ENCODE data around the gene MRTFA.

MRTFA gene

DNA sequence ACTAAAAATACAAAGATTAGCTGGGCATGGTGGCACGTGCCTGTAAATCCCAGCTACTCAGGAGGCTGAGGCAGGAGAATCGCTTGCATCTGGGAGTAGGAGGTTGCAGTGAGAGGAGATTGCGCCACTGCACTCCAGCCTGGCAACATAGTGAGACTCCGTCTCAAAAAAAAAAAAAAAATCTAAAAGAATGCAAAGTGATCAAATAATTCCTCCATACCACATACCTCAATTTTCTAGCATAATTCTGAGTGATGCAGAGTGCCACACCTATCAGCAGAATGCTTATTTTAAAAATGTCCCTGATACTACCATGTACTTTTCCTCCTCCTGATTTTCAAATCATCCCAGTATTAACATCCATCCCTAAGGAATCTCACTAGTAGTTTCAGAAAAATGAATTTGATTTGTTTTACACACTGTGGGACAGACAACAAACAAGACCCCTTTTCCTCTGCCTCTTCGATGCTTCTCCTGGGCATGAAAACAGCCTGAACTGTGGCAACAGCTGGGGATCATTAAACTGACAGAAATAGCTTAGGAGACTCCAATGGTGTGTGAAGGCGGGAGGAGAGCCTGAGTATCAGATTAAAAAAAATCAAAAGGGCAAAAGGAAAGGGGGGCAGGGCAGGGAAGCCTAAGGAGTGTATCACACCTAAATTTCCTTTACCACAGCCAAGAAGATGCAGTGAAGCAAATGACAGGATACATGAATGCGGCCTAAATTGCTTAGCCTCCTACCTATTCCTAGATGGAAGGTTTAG, 151.4 kb downstream of the MRTFA start:
- DNase-seq, result no peak

- no peak for DNase-seq
Observed at GRCh38 chr22:40482886-40483285, 153.6 kb downstream of the MRTFA start.

DNA sequence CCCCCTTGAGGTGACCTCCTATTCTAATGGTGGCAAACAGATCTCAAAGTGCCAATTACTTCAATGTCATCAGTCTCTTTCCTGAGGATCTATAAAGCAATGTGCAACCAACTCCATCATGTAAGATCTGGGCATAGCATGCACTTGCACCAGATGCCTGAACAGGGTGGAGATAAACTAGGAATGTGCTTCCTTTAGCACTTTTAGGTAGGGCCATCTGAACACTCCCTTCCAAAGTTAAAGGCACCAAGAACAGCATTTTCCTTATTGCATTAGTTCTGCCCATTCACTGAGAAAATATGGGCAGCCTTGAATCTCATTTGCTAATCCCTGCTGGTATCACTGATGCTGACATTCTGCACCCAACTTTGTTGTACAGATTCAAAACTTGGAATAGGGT, 154.1 kb downstream of the MRTFA start:
- DNase-seq, result no peak

- DNase-seq, result no peak
Observed at GRCh38 chr22:40480996-40481395, 155.5 kb downstream of the MRTFA start.

DNA sequence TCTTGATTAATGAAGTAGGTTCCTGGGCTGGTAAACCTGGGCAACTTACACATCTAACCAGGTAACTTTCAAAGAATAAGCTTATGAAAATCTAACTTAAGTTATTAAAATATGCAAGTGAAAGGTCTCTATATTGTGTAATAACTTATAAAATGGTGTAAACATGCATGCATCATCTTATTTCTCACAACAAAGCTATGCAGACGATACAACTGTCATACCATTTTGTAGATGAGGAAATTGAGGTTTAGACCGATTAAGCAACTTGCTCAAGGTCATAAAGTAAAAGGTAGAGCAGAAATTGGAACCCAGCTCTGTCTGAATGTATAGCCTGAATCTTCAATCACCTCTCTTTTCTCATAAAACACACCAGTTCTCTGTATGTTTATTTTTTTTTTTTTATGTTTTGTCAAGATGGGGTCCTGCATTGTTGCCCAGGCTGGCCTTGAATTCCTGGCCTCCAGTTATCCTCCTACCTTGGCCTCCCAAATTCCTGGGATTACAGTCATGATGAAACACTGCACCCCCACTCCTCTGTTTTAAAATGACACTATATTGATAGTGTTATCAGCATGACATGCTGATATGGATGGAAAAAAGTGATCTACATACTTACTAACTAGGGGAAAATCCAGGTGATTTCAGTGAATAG, 156.5 kb downstream of the MRTFA start:
- no peak for DNase-seq

DNA sequence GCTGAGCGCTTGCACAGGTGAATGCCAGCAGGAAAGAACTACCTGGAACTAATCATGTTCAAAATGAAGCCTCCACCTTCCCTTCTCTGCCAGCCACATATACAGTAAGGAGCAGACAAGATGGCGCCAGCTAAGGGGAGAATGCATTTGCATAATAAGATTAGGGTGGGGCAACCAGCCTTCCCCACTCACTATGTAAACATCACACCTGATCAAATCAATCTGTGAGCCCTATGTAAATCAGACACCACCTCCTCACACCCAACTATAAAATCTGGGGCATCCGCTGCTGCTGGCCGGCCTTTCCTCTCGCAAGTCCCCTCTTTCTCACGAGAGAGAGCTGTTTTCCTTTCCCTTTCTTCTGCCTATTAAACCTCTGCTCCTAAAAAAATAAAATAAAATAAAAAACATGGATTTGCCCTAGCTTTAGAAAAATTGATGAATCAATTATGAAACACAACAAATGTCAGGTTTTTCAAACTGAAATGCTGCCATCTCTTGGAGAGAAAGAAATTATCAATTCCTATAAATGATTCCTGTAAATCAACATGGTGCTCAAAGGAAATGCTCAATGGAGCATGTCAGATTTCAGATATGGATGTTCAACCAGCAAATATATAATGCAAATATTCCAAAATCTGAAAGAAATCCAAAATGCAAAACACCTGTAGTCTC, 157.3 kb downstream of the MRTFA start:
- DNase-seq, result peak; percentile 10

- no peak for DNase-seq
Observed at GRCh38 chr22:40478338-40479125, 158.0 kb downstream of the MRTFA start.

GRCh38 chr22:40477683-40478337, 158.7 kb downstream of the MRTFA start:
- DNase-seq, result no peak

DNA sequence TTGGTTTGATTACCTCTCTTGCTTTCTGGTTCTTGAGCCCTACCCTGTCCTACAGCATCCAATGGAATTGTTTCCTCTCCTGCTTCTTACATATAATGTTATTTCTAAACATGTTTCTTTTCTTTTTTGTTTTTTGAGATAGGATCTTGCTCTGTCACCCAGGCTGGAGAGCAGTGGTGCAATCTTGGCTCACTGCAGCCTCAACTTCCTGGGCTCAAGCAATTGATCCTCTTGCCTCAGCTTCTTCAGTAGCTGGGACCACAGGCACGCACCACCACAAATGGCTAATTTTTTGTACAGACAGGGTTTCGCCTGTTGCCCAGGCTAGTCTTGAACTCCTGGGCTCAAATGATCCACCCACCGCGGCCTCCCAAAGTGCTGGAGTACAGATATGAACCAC, 160.2 kb downstream of the MRTFA start:
- DNase-seq, result no peak

- DNase-seq, result no peak
Observed at GRCh38 chr22:40473703-40474102, 162.8 kb downstream of the MRTFA start.

DNA sequence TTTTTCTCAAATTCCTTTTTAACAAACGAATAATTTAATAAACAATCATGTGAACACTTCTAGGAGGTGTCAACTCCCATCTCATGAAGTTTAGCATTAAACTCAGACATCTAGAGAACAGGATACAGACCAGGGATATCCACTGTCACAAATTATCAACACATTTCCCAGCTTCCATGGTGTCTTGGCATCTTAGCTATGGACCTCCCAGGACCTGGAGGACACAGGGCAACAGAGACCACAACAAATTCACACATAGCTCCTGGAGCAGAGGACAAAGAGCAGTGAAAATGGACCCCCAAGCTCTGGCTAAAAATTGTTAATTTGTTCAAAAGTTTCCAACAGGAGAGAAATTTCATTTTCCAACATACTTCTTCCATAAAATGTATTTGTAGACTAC, 163.9 kb downstream of the MRTFA start:
- DNase-seq, result no peak

GRCh38 chr22:40472051-40472450, 164.5 kb downstream of the MRTFA start:
- DNase-seq, result no peak

GRCh38 chr22:40469181-40469580, 167.3 kb downstream of the MRTFA start:
- no peak for DNase-seq

DNA sequence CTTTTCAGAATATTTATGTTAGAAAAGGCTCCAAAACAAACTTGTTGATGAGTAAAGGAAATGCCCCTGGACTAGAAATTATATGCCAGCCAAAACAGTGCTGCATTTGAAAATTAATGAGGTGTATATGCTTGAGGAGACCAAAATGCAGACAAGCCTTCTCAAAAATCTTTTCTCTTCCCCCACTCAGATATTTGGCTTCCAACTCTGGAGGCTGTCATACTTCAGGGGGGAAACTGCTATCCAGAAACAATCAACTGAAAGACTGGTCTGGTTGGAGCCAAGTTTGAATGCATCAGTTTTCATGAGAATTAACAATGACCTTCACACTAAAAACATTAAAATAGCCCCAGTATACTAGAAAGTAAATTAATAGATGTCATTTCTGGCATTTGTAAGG, 167.9 kb downstream of the MRTFA start:
- no peak for DNase-seq

DNA sequence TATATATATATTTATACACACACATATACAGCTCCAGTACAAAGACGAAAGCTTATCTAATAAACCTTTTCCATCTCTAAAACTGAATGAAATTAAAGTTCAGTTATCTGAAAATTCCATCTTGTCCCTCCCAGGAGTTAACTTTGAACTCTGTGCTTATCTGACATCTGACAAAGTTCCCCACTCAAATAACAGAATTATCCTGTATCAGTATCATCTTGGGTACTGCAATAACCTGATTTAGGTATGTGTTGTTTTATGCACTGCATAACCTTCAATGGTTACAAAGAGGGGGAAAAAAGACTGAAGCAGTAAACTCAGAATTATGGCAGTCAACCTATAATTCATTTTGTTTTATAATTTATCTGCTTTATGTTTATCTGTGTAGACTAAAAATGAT, 169.5 kb downstream of the MRTFA start:
- DNase-seq, result no peak

DNA sequence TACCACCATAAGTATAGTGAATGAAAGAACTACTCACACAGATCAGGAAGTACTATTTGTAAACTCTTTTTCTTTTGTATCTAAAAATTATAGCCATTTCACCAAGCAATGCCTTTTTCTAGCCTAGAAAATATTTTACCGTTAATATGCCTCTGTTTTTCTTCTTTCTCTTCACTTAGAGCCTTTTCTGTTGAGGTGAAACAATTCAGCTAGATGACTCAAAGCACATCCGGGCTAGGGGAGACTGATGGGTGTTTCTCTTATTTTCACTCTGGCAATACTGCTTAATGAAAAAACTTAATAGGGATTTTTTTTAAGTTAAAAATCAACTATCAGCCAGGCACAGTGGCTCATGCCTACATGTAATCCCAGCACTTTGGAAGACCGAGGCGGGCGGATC, 172.8 kb downstream of the MRTFA start:
- DNase-seq, result no peak

DNA sequence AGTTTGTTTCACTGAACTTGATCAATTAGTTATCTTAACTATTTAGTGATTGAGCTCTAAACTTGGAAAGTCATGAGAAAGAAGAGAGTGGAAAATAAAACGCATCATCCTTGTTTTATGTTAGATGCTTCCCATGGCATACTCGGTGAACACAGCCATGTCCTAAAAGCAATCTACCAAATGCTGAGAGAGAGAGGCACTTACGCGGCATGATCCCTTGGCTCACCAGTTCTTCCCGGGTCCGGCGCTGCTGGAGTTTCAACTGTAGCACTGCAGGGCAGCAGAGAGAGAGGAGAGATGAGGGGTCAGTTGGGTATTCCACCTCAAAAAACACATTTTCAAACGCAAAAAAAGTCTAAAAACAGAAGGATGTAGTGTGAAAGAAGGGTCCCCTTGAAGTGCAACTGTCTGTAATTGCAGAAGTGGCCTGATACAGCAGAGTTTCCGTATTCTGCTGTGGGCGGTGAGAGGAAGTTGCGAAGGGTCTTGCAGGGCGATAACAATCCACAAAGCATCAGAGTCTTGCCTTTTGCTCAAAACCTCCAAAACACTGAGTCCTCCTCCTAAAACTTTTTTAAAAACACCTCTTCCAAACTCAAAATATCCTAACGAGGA, 173.4 kb downstream of the MRTFA start:
- DNase-seq, result no peak

GRCh38 chr22:40462195-40462984, 174.1 kb downstream of the MRTFA start:
- no peak for DNase-seq

GRCh38 chr22:40453671-40454070, 182.8 kb downstream of the MRTFA start:
- no peak for DNase-seq

GRCh38 chr22:40452730-40453487, 183.6 kb downstream of the MRTFA start:
- no peak for DNase-seq

GRCh38 chr22:40451210-40451609, 185.3 kb downstream of the MRTFA start:
- DNase-seq, result no peak
